ENCODE measurements around the gene WASF1. TPM values are rescaled to one million over a fixed set of nuclear protein-coding genes. Genes with fewer than 3 reads are reported as not detected.
A peak's percentile ranks its signal among the peaks of the same experiment; 100 is the strongest.

WASF1 gene
- polyA plus RNA-seq = 1 to 10 TPM in 3 of 4 donors, under 1 TPM in 1; 0.89 to 4.7 (median 2.8) TPM
- long read RNA-seq, donor 1, partial matches to known transcripts = 0 of 1 reads
- long read RNA-seq, donor 1, other reads (novel, unspliced or antisense) = 0 of 1 reads
- long read RNA-seq, donor 2 = 0 reads
- long read RNA-seq, donor 3 = 0 reads
- long read RNA-seq, donor 4 = 0 reads
- long read RNA-seq, donor 5 = 0 reads
- long read RNA-seq, donor 6, partial matches to known transcripts = 0 of 1 reads
- long read RNA-seq, donor 6, other reads (novel, unspliced or antisense) = 0 of 1 reads
- long read RNA-seq, donor 7 = 0 reads
- long read RNA-seq, donor 8 = 0 reads
- long read RNA-seq, donor 9 = 0 reads
- long read RNA-seq, donor 10, partial matches to known transcripts = 0 of 3 reads
- long read RNA-seq, donor 10, other reads (novel, unspliced or antisense) = 0 of 3 reads

- no peaks in the 10 kb centered on the region for H3K9me3 ChIP-seq (ENCODE audit: control insufficient read depth in 2 of 2, insufficient read depth in 1 of 2, low read depth in 1 of 2, low read length in 1 of 2)
- no peaks in the 10 kb centered on the region for H3K27me3 ChIP-seq (ENCODE audit: control insufficient read depth in 3 of 3, insufficient read depth in 3 of 3, low read length in 3 of 3)
- FAIRE-seq (peak; percentile 64), DNase-seq (peak; percentile 96)
- WGBS, 3 donors = 0% methylated on average over 56 to 62 of the region's 62 CpGs
- H3K4me1 ChIP-seq (ENCODE audit: control insufficient read depth in 3 of 3, insufficient read depth in 2 of 3, low read depth in 1 of 3, low read length in 2 of 3) = peaks cover 0 to 15% (median 7%) of the 10 kb centered on the region in 3 donors
- H3K4me3 ChIP-seq (ENCODE audit: low read depth in 1 of 3, low read length in 3 of 3) = peak within 1 kb of the TSS; percentile 74 to 84 (median 76)
- peaks cover 0 to 4% (median 0%) of the 10 kb centered on the region in 3 donors for H3K36me3 ChIP-seq (ENCODE audit: control insufficient read depth in 3 of 3, insufficient read depth in 2 of 3, low read depth in 1 of 3, low read length in 3 of 3)
- peak within 1 kb of the TSS in 2 of 3 donors; percentile 67 to 90 for H3K27ac ChIP-seq (ENCODE audit: low read depth in 1 of 3, low read length in 2 of 3)
Observed at GRCh38 chr6:110179406-110180227, at the start of gene WASF1. WASF1 (minus strand) TSS chr6:110179670; CDS start chr6:110127601, 52,069 bp downstream.

- FAIRE-seq = no peak
- Histone ChIP-seq H3K4me3 (ENCODE audit: low read depth in 1 of 3, low read length in 3 of 3) (no peak overlapping the region), H3K36me3 (ENCODE audit: control insufficient read depth in 3 of 3, insufficient read depth in 2 of 3, low read depth in 1 of 3, low read length in 3 of 3) (peaks cover 0 to 9% (median 2%) of the 10 kb centered on the region in 3 donors), H3K27ac (ENCODE audit: low read depth in 1 of 3, low read length in 2 of 3) (no peak overlapping the region), H3K27me3 (ENCODE audit: control insufficient read depth in 3 of 3, insufficient read depth in 3 of 3, low read length in 3 of 3) (no peaks in the 10 kb centered on the region), H3K9me3 (ENCODE audit: control insufficient read depth in 2 of 2, insufficient read depth in 1 of 2, low read depth in 1 of 2, low read length in 1 of 2) (no peaks in the 10 kb centered on the region), H3K4me1 (ENCODE audit: control insufficient read depth in 3 of 3, insufficient read depth in 2 of 3, low read depth in 1 of 3, low read length in 2 of 3) (no peaks in the 10 kb centered on the region)
- WGBS, 3 donors = 50 to 86% (median 74%) methylated on average over 1 of the region's 1 CpG
- DNase-seq = peak; percentile 4 to 36
Observed at GRCh38 chr6:110226261-110226660, 46.8 kb upstream of the WASF1 start.

GRCh38 chr6:110221738-110222137 is 42.3 kb upstream of the WASF1 start:
- Histone ChIP-seq H3K9me3 (ENCODE audit: control insufficient read depth in 2 of 2, insufficient read depth in 1 of 2, low read depth in 1 of 2, low read length in 1 of 2) (no peaks in the 10 kb centered on the region), H3K27me3 (ENCODE audit: control insufficient read depth in 3 of 3, insufficient read depth in 3 of 3, low read length in 3 of 3) (no peaks in the 10 kb centered on the region), H3K27ac (ENCODE audit: low read depth in 1 of 3, low read length in 2 of 3) (no peak overlapping the region), H3K4me1 (ENCODE audit: control insufficient read depth in 3 of 3, insufficient read depth in 2 of 3, low read depth in 1 of 3, low read length in 2 of 3) (no peaks in the 10 kb centered on the region), H3K36me3 (ENCODE audit: control insufficient read depth in 3 of 3, insufficient read depth in 2 of 3, low read depth in 1 of 3, low read length in 3 of 3) (peaks cover 2 to 14% (median 2%) of the 10 kb centered on the region in 3 donors), H3K4me3 (ENCODE audit: low read depth in 1 of 3, low read length in 3 of 3) (no peak overlapping the region)
- FAIRE-seq = no peak
- DNase-seq = no peak

- no peaks in the 10 kb centered on the region for H3K4me1 ChIP-seq (ENCODE audit: control insufficient read depth in 3 of 3, insufficient read depth in 2 of 3, low read depth in 1 of 3, low read length in 2 of 3)
- no peak overlapping the region for H3K4me3 ChIP-seq (ENCODE audit: low read depth in 1 of 3, low read length in 3 of 3)
- FAIRE-seq (no peak), DNase-seq (no peak)
- H3K36me3 ChIP-seq (ENCODE audit: control insufficient read depth in 3 of 3, insufficient read depth in 2 of 3, low read depth in 1 of 3, low read length in 3 of 3) = peaks cover 0 to 16% (median 10%) of the 10 kb centered on the region in 3 donors
- 88 to 93% (median 90%) methylated on average over 2 of the region's 2 CpGs for WGBS, 3 donors
- H3K27ac ChIP-seq (ENCODE audit: low read depth in 1 of 3, low read length in 2 of 3) = no peak overlapping the region
- H3K27me3 ChIP-seq (ENCODE audit: control insufficient read depth in 3 of 3, insufficient read depth in 3 of 3, low read length in 3 of 3) = no peaks in the 10 kb centered on the region
- H3K9me3 ChIP-seq (ENCODE audit: control insufficient read depth in 2 of 2, insufficient read depth in 1 of 2, low read depth in 1 of 2, low read length in 1 of 2) = no peaks in the 10 kb centered on the region
Observed at GRCh38 chr6:110217266-110217665, 37.8 kb upstream of the WASF1 start.

- no peak for FAIRE-seq
- 91 to 92% (median 92%) methylated on average over 5 of the region's 5 CpGs for WGBS, 3 donors
- no peak overlapping the region for H3K27ac ChIP-seq (ENCODE audit: low read depth in 1 of 3, low read length in 2 of 3)
- no peaks in the 10 kb centered on the region for H3K9me3 ChIP-seq (ENCODE audit: control insufficient read depth in 2 of 2, insufficient read depth in 1 of 2, low read depth in 1 of 2, low read length in 1 of 2)
- peaks cover 2 to 18% (median 6%) of the 10 kb centered on the region in 3 donors for H3K36me3 ChIP-seq (ENCODE audit: control insufficient read depth in 3 of 3, insufficient read depth in 2 of 3, low read depth in 1 of 3, low read length in 3 of 3)
- no peaks in the 10 kb centered on the region for H3K4me1 ChIP-seq (ENCODE audit: control insufficient read depth in 3 of 3, insufficient read depth in 2 of 3, low read depth in 1 of 3, low read length in 2 of 3)
- H3K27me3 ChIP-seq (ENCODE audit: control insufficient read depth in 3 of 3, insufficient read depth in 3 of 3, low read length in 3 of 3) = no peaks in the 10 kb centered on the region
- DNase-seq = no peak
- no peak overlapping the region for H3K4me3 ChIP-seq (ENCODE audit: low read depth in 1 of 3, low read length in 3 of 3)
Observed at GRCh38 chr6:110216140-110216539, 36.7 kb upstream of the WASF1 start.

DNA sequence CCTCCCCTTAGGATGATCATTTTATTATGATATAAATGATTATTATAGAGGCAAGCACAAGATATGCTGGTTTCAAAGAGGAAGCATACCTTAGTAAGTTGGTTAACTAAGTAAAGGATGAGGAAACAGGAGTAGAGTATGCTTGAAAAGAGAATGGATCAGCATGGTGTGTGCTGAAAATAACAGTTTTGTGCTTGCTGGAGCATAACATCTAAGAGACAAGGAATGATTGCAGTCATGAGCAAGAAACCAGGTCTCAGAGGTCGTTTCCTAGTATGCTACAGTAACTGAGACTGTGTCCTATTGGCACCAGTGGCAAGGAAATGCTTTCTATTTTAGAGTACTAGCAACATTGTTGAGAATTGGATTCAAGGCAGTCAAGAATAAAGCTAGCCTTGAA is 34.9 kb upstream of the WASF1 start:
- WGBS, 3 donors = 45 to 60% (median 53%) methylated on average over 1 of the region's 1 CpG
- Histone ChIP-seq H3K9me3 (ENCODE audit: control insufficient read depth in 2 of 2, insufficient read depth in 1 of 2, low read depth in 1 of 2, low read length in 1 of 2) (no peaks in the 10 kb centered on the region), H3K36me3 (ENCODE audit: control insufficient read depth in 3 of 3, insufficient read depth in 2 of 3, low read depth in 1 of 3, low read length in 3 of 3) (peaks cover 2 to 17% (median 7%) of the 10 kb centered on the region in 3 donors), H3K27ac (ENCODE audit: low read depth in 1 of 3, low read length in 2 of 3) (no peak overlapping the region), H3K27me3 (ENCODE audit: control insufficient read depth in 3 of 3, insufficient read depth in 3 of 3, low read length in 3 of 3) (no peaks in the 10 kb centered on the region), H3K4me3 (ENCODE audit: low read depth in 1 of 3, low read length in 3 of 3) (no peak overlapping the region), H3K4me1 (ENCODE audit: control insufficient read depth in 3 of 3, insufficient read depth in 2 of 3, low read depth in 1 of 3, low read length in 2 of 3) (no peaks in the 10 kb centered on the region)
- no peak for FAIRE-seq
- no peak for DNase-seq

- no peak for DNase-seq
- no peaks in the 10 kb centered on the region for H3K9me3 ChIP-seq (ENCODE audit: control insufficient read depth in 2 of 2, insufficient read depth in 1 of 2, low read depth in 1 of 2, low read length in 1 of 2)
- 84 to 94% (median 87%) methylated on average over 1 of the region's 1 CpG for WGBS, 3 donors
Observed at GRCh38 chr6:110211753-110212152, 32.3 kb upstream of the WASF1 start.

DNA sequence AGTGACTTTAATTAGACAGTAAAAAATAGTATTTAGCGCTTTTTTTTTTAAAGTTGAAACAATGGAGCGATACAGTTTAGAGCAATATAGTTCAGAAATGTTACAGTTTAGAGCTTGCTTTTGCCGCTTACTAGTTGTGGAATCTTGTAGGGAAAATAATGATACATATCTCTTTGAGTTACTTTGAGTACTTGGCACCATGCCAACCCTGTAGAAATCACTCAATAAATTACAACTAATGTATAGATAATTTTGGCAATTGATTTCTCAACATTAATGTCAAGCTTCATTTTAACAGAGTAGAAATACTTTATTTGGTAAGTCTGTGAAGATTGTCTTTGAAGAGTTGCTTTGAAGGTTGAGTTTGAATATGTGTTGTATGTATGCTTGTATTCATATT is 28.2 kb upstream of the WASF1 start:
- Histone ChIP-seq H3K27me3 (ENCODE audit: control insufficient read depth in 3 of 3, insufficient read depth in 3 of 3, low read length in 3 of 3) (no peaks in the 10 kb centered on the region), H3K9me3 (ENCODE audit: control insufficient read depth in 2 of 2, insufficient read depth in 1 of 2, low read depth in 1 of 2, low read length in 1 of 2) (no peaks in the 10 kb centered on the region), H3K36me3 (ENCODE audit: control insufficient read depth in 3 of 3, insufficient read depth in 2 of 3, low read depth in 1 of 3, low read length in 3 of 3) (peaks cover 2 to 8% (median 5%) of the 10 kb centered on the region in 3 donors), H3K4me3 (ENCODE audit: low read depth in 1 of 3, low read length in 3 of 3) (no peak overlapping the region), H3K27ac (ENCODE audit: low read depth in 1 of 3, low read length in 2 of 3) (no peak overlapping the region), H3K4me1 (ENCODE audit: control insufficient read depth in 3 of 3, insufficient read depth in 2 of 3, low read depth in 1 of 3, low read length in 2 of 3) (no peaks in the 10 kb centered on the region)
- FAIRE-seq (peak; percentile 67), DNase-seq (no peak)
- 95 to 100% (median 98%) methylated on average over 3 of the region's 3 CpGs for WGBS, 3 donors

More at GRCh38 chr6:110211753-110212152, 32.3 kb upstream of the WASF1 start:
- peaks cover 2 to 17% (median 7%) of the 10 kb centered on the region in 3 donors for H3K36me3 ChIP-seq (ENCODE audit: control insufficient read depth in 3 of 3, insufficient read depth in 2 of 3, low read depth in 1 of 3, low read length in 3 of 3)
- no peaks in the 10 kb centered on the region for H3K4me1 ChIP-seq (ENCODE audit: control insufficient read depth in 3 of 3, insufficient read depth in 2 of 3, low read depth in 1 of 3, low read length in 2 of 3)
- no peak for FAIRE-seq
- no peak overlapping the region for H3K4me3 ChIP-seq (ENCODE audit: low read depth in 1 of 3, low read length in 3 of 3)
- no peaks in the 10 kb centered on the region for H3K27me3 ChIP-seq (ENCODE audit: control insufficient read depth in 3 of 3, insufficient read depth in 3 of 3, low read length in 3 of 3)
- H3K27ac ChIP-seq (ENCODE audit: low read depth in 1 of 3, low read length in 2 of 3) = no peak overlapping the region

All from small intestine (tissue), 16 donors.